GM13976 (cell line): ENCODE measurements around the gene PGM2L1.
"Not testable (repeated sequence)": the region's sequence is repeated elsewhere in the genome, so short reads cannot be mapped to it uniquely, and the experiment has no call there.

ENCODE experiments used
- DNase-seq: peaks from one replicate; pipeline ENCODE4 v3.0.0; 2012; ENCODE audit warnings: low spot score
- in situ Hi-C: fragments of 300-500 bp; cut with MboI; formaldehyde crosslinking; loops from one replicate; pipeline ENCODE4 v1.12.0; 2022; ENCODE audit warnings: low sequenced_read_pairs, mixed read lengths, inconsistent platforms; ENCODE audit not compliant: unreplicated experiment
- TF ChIP-seq, protein P1 (sequence below): IDR thresholded peaks from 2 replicates; pipeline ENCODE4 v1.5.1; 2012; ENCODE audit warnings: borderline replicate concordance, mild to moderate bottlenecking; ENCODE audit not compliant: insufficient read depth; ENCODE audit errors: extremely low read depth, missing control alignments, control extremely low read depth

PGM2L1 gene

DNA sequence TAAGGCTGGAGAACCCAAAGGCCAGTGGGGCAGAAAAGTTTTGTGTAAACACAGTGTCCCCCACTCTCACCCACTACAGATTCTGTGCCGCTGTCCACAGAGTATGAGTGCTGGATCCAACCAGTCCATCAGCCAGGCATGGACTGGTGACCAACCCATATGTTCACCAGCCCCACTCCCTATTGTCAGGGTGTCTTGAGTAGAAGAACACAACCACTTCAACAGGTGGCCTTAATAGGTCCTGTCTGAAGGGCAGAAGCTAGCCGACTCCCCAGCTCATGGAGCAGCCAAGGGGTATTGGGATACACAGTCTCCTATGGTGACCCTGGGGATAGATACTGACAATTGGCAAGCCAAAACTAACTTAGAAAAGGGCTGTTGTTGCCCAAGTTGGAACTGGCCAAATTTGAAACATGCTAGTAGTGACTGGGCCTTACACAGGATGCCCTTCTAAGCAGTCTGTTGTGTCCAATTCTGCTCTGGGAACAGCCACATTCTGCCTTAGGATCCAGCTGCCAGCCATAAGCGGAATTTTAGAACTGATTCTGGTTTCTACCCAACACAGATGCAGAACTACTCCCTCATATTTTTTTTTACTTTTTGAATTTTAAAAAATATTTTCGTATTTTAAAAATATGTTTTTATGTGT lies 19.8 kb upstream of the PGM2L1 start:
- TF ChIP-seq, protein P1, sequence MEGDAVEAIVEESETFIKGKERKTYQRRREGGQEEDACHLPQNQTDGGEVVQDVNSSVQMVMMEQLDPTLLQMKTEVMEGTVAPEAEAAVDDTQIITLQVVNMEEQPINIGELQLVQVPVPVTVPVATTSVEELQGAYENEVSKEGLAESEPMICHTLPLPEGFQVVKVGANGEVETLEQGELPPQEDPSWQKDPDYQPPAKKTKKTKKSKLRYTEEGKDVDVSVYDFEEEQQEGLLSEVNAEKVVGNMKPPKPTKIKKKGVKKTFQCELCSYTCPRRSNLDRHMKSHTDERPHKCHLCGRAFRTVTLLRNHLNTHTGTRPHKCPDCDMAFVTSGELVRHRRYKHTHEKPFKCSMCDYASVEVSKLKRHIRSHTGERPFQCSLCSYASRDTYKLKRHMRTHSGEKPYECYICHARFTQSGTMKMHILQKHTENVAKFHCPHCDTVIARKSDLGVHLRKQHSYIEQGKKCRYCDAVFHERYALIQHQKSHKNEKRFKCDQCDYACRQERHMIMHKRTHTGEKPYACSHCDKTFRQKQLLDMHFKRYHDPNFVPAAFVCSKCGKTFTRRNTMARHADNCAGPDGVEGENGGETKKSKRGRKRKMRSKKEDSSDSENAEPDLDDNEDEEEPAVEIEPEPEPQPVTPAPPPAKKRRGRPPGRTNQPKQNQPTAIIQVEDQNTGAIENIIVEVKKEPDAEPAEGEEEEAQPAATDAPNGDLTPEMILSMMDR: no peak
- in situ Hi-C loops: no loop called here
- no peak for DNase-seq

DNA sequence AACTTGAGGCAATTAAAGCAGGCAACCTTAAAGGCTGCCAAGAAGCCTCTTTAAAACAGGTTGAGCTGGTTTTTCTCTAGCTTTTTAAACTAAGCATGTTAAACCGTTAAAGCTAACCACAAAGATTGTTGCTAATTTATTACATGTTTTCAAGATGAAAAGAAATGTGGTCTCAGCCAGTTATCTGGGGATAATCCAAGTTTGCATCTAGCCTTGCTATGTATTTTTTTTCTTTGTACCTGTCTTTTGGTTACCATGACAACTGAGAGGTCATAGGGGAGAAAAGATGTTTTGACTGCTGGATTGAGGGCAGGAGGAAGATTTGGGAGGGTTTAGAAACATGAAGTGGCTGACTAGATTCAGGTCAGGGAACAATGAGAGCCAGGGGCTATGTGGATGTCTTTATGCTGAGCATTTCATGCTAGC lies 19.2 kb upstream of the PGM2L1 start:
- no peak for DNase-seq
- in situ Hi-C loops: no loop called here
- TF ChIP-seq, protein P1: no peak

DNA sequence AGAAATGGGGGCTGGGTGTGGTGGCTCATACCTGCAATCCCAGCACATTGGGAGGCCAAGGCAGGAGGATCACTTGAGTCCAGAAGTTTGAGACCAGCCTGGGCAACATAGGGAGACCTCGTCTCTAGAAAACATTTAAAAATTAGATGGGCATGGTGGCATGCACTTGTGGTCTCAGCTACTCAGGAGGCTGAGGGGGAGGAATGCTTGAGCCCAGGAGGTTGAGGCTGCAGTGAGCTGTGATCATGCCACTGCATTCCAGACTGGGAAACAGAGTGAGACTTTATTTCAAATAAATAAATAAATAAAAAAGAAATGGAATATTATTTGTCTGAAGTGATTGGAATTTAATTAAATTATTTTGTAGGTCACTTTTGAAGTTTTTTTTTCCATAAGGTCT lies 18.7 kb upstream of the PGM2L1 start:
- in situ Hi-C loops, DNase-seq: not testable (repeated sequence)

DNA sequence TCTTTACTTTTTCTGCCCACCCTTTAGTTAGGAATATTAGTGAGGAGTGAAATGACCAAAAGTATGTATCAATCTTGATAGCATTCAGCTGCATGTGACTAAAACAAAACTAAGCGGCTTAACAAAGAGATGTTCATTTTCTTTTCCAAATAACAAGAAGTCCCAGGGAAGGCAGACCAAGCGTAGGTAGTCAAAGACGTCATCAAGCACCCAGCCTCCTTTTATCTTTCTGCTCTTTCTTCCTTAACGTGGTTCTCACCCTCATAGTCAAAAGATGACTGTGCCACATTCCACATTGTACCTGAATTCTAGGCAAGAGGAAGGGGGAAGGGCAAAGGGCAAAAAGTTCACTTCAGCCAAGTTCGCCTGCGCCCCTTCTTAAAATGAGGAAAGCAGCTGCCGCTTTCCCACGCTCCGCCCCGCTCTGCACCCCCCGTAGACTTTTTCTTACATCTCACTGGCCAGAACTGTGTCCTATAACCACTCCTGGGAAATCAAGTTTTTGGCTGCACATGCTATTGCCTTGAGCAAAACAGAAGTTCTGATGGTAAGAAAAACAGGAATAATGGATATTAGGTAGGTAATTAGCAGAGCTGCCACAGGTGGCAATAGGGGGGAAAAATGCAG lies 14.6 kb upstream of the PGM2L1 start:
- in situ Hi-C loops: no loop called here
- TF ChIP-seq, protein P1: no peak
- DNase-seq: no peak

DNA sequence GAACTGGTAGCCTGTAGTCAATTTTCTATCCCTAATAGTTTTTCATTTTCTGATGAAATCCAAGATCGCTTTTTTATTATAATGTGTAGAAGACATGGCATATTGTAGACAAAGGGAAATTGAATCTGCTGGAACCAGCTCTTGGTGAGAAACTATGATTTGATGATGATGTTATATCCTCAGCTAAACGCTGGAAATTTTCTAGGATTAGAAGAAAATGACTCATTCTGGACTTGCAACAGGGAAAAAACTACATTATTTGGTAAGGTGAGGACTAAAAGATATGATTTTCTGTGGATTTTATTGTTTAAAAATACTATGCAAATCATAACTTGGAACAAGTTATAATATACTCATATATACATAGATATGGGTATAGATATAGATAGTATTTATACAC lies 14.1 kb upstream of the PGM2L1 start:
- no peak for DNase-seq
- in situ Hi-C loops: no loop called here
- TF ChIP-seq, protein P1: no peak

DNA sequence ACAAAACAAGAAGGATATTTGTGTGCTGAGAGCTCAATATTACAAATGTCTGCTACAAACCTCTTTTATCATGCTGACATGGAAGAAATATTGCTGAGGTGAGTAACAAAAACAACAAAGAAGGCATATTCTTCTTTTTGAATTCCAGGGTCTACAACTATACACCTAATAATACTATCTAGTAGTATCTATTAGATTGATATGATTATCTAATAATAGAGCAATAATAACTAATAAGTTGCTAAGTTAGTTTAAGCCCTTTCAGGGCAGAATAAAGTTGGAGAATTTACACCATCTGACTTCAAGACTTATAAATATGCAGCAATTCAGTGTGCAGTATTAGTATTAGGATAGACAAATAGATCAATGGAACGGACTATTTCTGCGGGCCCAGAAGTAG lies 11.4 kb upstream of the PGM2L1 start:
- DNase-seq: no peak
- TF ChIP-seq, protein P1: no peak
- in situ Hi-C loops: no loop called here

DNA sequence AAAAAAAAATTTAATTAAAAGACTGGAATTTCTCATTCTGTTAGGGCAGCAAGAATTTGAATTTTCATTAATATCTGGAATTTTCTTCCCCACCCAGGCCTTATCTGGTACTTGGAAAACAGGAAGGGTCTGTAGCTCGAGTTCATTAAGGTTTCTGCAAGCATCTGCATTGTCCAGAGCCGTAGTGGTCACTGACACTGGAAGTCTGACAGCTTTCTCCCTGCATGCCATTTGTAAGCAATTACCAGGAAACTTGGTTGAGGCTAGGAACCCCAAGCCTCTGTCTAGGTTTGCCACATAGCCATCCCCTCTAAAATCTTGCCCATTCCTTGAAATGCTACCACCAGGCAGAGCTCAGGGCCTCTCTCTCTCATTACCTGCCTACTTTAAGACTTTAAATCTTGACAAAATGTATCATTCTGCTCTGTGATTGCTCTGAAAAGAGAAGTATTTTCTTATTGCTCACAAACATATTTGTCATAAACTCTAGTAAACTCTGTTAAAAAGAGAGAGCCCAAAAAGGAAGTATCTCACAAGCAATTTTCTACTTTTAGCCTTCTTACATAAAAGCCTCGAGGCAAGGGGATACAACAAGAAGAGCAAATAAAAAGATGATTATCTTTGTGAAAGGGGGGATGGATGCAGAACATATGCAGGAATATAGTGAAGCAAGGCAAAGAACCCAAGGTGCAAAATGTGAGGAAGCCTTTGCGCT lies 5.5 kb upstream of the PGM2L1 start:
- in situ Hi-C loops: no loop called here
- TF ChIP-seq, protein P1: no peak
- no peak for DNase-seq
